GM18507 (cell line): ENCODE measurements around the gene C2CD4D.
"Not testable (repeated sequence)": the region's sequence is repeated elsewhere in the genome, so short reads cannot be mapped to it uniquely, and the experiment has no call there.

Experiments used
- DNase-seq: peaks from one replicate; pipeline ENCODE4 v3.0.0; 2011; ENCODE audit warnings: low read depth; ENCODE audit not compliant: insufficient read length; ENCODE audit errors: extremely low spot score
- FAIRE-seq: peaks from 2 replicates; lab custom pipeline; 2011; peaks lifted over from hg19 to GRCh38; lab: Jason Lieb, UNC

The C2CD4D gene

DNA sequence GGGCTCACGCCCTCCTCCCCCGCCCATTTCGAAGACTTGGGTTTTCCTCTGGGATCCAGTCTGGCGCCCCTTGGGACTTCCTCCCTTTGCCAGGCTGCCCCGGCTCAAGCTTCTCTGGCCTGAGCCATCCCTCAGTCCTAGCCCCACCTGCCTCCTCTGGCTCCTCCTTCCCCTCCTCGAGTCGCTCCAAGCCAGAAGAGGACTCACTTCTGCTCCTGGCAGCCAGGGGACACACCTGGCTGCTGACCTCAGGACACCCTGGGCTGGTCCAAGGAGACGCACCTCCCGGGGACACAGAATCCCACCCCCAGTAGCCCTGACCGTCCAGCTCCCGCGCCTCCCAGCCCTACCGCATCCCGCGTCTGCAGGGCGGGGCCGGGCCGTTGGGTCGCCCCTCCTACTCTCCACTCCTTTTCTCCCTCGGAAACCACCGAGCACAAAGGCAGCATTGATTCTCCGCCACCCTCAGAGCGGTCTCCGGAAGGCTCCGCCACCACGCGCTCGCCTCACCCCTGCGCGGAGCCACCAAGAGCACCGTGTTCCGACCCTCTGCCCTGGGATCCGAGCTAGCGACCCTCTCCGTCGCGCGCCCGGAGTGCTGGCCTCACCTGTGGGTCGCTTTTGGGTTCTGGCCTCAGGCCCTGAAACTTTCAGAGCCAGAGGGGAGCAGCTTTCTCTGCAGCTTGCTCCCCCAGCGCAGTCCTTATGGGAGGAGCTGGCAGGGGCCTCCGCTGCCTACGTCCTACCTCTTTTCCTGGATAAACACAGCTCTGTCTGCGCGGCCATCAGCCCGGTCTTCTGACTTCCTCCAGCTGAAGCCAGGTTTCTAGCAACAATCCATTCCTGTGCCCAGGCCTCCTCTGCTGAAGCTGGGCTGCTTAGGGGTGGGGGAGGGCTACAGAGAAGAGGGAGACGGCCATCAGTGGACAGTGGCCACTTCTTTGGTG is at the start of gene C2CD4D:
Gene C2CD4D, minus strand, starts transcription at position 364 of the 947 bp plus-strand sequence. CDS start 831 bp downstream, outside the sequence.
- DNase-seq, result no peak
- peak; percentile 41 for FAIRE-seq

- DNase-seq, result no peak
- no peak for FAIRE-seq
These were observed 49.5 kb upstream of the C2CD4D start for GRCh38 chr1:151888972-151889570.

- DNase-seq (no peak), FAIRE-seq (no peak)
These were observed 47.4 kb upstream of the C2CD4D start for GRCh38 chr1:151887028-151887427.

DNA sequence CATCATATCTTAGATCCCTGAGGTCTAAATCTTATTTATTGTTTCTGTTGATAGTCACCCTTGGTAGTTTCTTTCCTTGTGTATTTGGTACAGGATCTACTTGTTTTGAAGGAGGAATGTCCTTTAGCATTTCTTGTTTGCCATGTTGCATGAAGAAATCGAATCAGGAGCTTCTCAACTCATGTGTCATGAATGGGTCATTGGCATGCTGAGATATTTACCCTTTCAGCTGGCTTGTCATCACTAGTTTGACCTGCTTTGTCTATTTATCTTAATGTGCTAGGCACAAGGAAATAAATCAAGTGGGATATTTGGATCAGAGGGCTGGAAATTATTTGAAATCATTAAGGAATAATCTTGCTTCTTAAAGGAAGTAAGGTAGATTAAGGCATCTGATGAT is 45.9 kb upstream of the C2CD4D start:
- FAIRE-seq, result no peak
- no peak for DNase-seq

DNA sequence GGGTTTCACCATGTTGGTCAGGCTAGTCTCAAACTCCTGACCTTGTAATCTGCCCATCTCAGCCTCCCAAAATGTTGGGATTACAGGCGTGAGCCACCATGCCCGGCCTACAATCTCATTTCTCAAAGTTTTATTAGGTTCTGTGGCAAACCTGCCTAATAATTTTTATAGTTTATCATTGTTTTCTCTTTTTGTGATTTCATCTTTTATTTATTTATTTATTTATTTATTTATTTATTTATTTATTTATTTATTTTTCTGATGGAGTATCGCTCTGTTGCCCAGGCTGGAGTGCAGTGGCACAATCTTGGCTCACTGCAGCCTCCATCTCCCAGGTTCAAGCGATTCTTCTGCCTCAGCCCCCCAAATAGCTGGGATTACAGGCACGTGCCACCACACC is 45.3 kb upstream of the C2CD4D start:
- FAIRE-seq, DNase-seq: not testable (repeated sequence)

GRCh38 chr1:151884445-151884844 is 44.8 kb upstream of the C2CD4D start:
- not testable (repeated sequence) for DNase-seq, FAIRE-seq

DNA sequence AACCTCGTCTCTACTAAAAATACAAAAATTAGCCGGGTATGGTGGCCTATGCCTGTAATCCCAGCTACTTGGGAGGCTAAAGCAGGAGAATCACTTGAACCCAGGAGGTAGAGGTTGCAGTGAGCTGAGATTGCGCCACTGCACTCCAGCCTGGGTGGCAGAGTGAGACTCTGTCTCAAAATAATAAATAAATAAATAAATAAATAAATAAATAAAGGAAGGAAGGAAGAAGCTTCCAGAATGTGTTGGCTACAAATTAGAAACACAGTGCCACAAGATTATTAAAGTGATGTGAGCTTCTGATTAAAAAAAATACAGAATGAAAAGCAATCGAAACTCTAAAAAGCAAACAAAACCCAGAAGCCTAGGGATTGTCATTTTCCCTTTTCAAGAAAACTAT is 44.3 kb upstream of the C2CD4D start:
- FAIRE-seq, DNase-seq: not testable (repeated sequence)

GRCh38 chr1:151882918-151883317 is 43.3 kb upstream of the C2CD4D start:
- not testable (repeated sequence) for DNase-seq, FAIRE-seq

- FAIRE-seq, result no peak
- DNase-seq, result no peak
These were observed 42.8 kb upstream of the C2CD4D start for GRCh38 chr1:151882466-151882865.

- no peak for DNase-seq
- no peak for FAIRE-seq
These were observed 41.9 kb upstream of the C2CD4D start for GRCh38 chr1:151881479-151881878.

DNA sequence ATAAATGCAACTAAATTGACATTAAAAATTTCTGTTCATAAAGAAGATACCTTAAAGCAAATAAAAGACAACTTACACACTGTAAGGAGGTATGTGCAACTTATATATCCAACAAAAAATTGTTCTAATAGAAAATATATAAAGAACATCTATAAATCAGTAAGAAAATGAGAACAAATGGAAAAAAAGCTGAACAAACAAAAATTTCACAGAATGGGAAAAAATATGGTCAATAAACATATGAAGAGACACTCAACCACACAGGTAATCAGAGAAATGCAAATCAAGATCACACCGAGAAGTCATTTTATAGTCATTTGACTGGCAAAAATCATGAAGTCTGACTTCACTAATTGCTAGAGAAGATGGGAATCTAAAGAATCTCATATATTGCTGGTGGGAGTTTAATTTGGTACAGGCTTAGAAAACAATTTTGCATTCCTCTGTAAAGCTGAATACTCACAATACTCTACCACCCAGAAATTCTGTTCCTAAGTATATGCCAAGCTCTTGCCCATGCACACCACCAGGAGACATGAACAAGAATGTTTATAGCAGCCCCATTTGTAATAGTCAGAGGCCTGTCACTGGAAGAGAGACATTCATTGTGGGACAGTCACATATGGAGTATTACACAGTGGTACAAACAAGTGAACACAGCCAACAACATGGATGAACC is 35.9 kb upstream of the C2CD4D start:
- no peak for DNase-seq

GRCh38 chr1:151872776-151873175 is 33.2 kb upstream of the C2CD4D start:
- DNase-seq, FAIRE-seq: not testable (repeated sequence)

More for the DNA sequence above, 35.9 kb upstream of the C2CD4D start:
- no peak for FAIRE-seq

DNA sequence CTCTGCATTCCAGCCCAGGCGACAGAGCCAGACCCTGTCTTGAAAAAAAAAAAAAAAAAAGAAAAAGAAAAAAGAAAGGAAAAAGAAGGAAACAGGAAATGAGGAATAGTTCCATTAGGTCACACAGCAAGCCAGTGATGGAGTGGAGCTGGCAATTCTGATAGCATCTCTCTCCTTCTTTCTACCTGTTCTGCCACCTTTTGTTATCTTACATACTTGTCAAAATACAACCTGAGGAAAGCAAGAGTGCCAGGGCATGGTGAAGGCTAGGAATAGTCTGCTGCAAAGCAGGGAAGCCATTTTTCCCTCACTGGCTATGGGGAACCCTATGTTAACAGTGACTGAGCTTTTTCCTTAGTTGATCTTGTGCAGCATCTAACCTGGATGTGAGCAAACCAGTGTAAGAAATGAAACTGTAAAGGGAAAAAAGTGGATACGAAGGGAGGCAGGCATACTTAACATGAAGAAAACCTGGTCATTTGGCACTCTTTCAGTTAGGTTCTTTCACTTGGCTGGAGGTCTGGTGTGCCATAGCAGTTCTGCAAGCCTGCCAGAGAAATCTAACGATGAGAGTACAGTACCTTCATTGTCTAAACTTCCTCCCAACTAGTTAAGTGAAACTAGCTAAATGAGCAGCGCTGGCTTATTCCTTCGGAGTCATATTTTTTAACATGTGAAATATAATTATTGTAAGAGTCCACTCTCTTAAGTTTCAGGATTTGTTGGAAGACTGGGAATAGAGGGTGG is 31.8 kb upstream of the C2CD4D start:
- FAIRE-seq (no peak), DNase-seq (no peak)

GRCh38 chr1:151868486-151868885 is 28.9 kb upstream of the C2CD4D start:
- no peak for DNase-seq
- FAIRE-seq, result no peak

DNA sequence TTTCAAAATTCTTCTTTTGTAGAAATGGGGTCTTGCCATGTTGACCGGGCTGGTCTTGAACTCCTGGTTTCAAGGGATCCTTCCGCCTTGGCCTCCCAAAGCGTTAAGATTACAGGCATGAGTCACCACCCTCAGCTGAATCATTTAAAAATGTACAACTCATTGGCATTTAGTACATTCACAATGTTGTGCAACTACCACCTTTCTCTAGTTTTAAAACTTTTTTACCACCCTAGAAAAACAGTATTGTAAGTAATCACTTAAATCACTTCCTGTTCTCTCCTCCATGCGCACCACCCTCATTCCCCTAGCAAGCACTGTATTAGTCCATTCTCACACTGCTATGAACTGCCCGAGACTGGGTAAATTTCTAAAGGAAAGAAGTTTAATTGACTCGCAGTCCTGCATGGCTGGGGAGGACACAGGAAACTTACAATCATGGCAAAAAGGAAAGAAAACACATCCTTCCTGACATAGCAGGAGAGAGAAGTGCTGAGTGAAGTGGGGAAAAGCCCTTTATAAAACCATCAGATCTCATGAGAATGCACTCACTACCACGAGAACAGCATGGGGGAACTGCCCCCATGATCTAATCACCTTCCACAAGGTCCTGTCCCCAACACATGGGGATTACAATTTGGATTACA is 28.3 kb upstream of the C2CD4D start:
- FAIRE-seq, result no peak
- no peak for DNase-seq

GRCh38 chr1:151867321-151867720 is 27.7 kb upstream of the C2CD4D start:
- no peak for FAIRE-seq
- DNase-seq, result no peak

- DNase-seq (no peak), FAIRE-seq (no peak)
These were observed 24.8 kb upstream of the C2CD4D start for GRCh38 chr1:151864411-151864810.

DNA sequence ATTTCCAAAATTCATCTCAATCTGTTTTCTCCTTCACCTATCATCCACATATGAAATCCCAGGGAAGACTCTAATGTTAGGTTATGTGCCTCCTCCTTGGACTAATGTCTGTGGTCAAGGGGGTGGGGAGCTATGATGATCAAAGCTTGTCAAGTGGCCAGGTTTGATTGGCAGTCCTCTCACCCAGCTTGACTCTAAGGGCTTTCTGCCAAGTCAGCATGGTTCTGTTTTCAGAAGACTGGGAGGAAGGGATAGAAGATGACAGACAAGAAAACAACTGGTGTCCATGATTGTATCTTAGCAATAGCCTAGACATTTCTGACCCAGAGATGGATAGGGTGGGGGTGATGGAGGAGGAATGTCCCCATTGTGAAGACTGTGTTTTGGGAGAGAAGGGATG is 23.0 kb upstream of the C2CD4D start:
- DNase-seq (no peak), FAIRE-seq (no peak)
